HEK293 (cell line): Measurements from ENCODE around the gene INSYN2B.

ENCODE experiments used
- CTCF ChIA-PET: fragments of 350-600 bp; formaldehyde crosslinking; extraction: SDS; loops from one replicate; lab custom pipeline; 2021; ENCODE audit warnings: antibody characterized with exemption; lab: Yijun Ruan, JAX
- POLR2A ChIA-PET: fragments of 300-600 bp; formaldehyde crosslinking; extraction: SDS; loops from one replicate; lab custom pipeline; 2020; ENCODE audit warnings: antibody characterized with exemption, inconsistent platforms; lab: Yijun Ruan, JAX
- H3K27ac ChIP-seq: fragments of 200-500 bp; sonication (Bioruptor generic); 2 replicates; pipeline ENCODE4 v1.5.1; 2014; ENCODE audit warnings: low read depth, low read length, control low read depth, inconsistent platforms; ENCODE audit errors: extremely low read depth
- H3K36me3 ChIP-seq, 2 experiments: fragments of 200-500 bp in 1 of 2; sonication (Bioruptor generic) in 1 of 2; 1 replicate in 1 of 2; 2 replicates in 1 of 2; pipeline ENCODE4 v1.5.1; 2014 to 2017; ENCODE audit warnings: inconsistent platforms in 2 of 2, low read length in 2 of 2; ENCODE audit not compliant: control insufficient read depth in 2 of 2, insufficient read depth in 1 of 2
- H3K4me1 ChIP-seq: fragments of 200-500 bp; sonication (Bioruptor generic); 2 replicates; pipeline ENCODE4 v1.5.1; 2014; ENCODE audit warnings: mild to moderate bottlenecking, low read length, inconsistent platforms; ENCODE audit not compliant: control insufficient read depth, insufficient read depth
- H3K4me3 ChIP-seq: 2 replicates; pipeline ENCODE4 v1.5.1; 2011; ENCODE audit warnings: low read depth, mild to moderate bottlenecking, control low read depth, low read length, moderate library complexity
- H3K9me3 ChIP-seq: fragments of 200-500 bp; sonication (Bioruptor generic); 2 replicates; pipeline ENCODE4 v1.5.1; 2014; ENCODE audit warnings: low read depth, low read length, inconsistent platforms; ENCODE audit not compliant: control insufficient read depth, insufficient read depth
- BCL11B ChIP-seq: fragments of 450-650 bp; formaldehyde crosslinking; IDR thresholded peaks from 2 replicates; pipeline ENCODE4 v1.5.1; 2016; ENCODE audit warnings: low read depth, missing biosample characterization, missing genetic modification characterization
- KLF16 ChIP-seq: fragments of 450-650 bp; formaldehyde crosslinking; IDR thresholded peaks from 2 replicates; pipeline ENCODE4 v1.5.1; 2017; ENCODE audit warnings: missing biosample characterization, missing genetic modification characterization
- PBX3 ChIP-seq: sonication (generic); formaldehyde crosslinking; IDR thresholded peaks from 2 replicates; pipeline ENCODE4 v1.8.1; 2022; ENCODE audit warnings: mild to moderate bottlenecking, moderate library complexity, missing genetic modification reagents
- PRDM1 ChIP-seq: fragments of 450-650 bp; formaldehyde crosslinking; IDR thresholded peaks from 2 replicates; pipeline ENCODE4; 2016; ENCODE audit warnings: missing biosample characterization, missing genetic modification characterization
- SP7 ChIP-seq: fragments of 450-650 bp; formaldehyde crosslinking; IDR thresholded peaks from 2 replicates; pipeline ENCODE4 v1.5.1; 2016; ENCODE audit warnings: missing biosample characterization, missing genetic modification characterization
- YY2 ChIP-seq: fragments of 450-650 bp; formaldehyde crosslinking; IDR thresholded peaks from 2 replicates; pipeline ENCODE4 v1.5.1; 2016; ENCODE audit warnings: missing biosample characterization, missing genetic modification characterization
- ZBTB49 ChIP-seq: fragments of 450-650 bp; formaldehyde crosslinking; IDR thresholded peaks from 2 replicates; pipeline ENCODE4 v1.5.1; 2016; ENCODE audit warnings: missing biosample characterization, missing genetic modification characterization, low read depth
- ZEB2 ChIP-seq: fragments of 450-650 bp; formaldehyde crosslinking; IDR thresholded peaks from 2 replicates; pipeline ENCODE4 v1.5.1; 2016; ENCODE audit warnings: missing biosample characterization, missing genetic modification characterization
- ZFHX2 ChIP-seq: fragments of 450-650 bp; formaldehyde crosslinking; conservative IDR thresholded peaks from 2 replicates; pipeline ENCODE4 v1.5.1; 2016; ENCODE audit warnings: missing biosample characterization, missing genetic modification characterization
- ZNF174 ChIP-seq: fragments of 450-650 bp; formaldehyde crosslinking; IDR thresholded peaks from 2 replicates; pipeline ENCODE4 v1.5.0; 2017; ENCODE audit warnings: missing biosample characterization, mild to moderate bottlenecking, missing genetic modification characterization
- ZNF202 ChIP-seq: fragments of 450-650 bp; formaldehyde crosslinking; IDR thresholded peaks from 2 replicates; pipeline ENCODE4 v1.5.1; 2016; ENCODE audit warnings: missing biosample characterization, missing genetic modification characterization, borderline replicate concordance
- ZNF37A ChIP-seq: fragments of 450-650 bp; IDR thresholded peaks from 2 replicates; pipeline ENCODE4 v1.5.1; 2018; ENCODE audit warnings: missing biosample characterization, missing genetic modification characterization
- ZNF391 ChIP-seq: fragments of 450-650 bp; formaldehyde crosslinking; IDR thresholded peaks from 2 replicates; pipeline ENCODE4 v1.5.1; 2016; ENCODE audit warnings: low read depth, missing biosample characterization, missing genetic modification characterization, borderline replicate concordance
- ZNF398 ChIP-seq: fragments of 450-650 bp; formaldehyde crosslinking; IDR thresholded peaks from 2 replicates; pipeline ENCODE4 v1.5.1; 2017; ENCODE audit warnings: missing biosample characterization, missing genetic modification characterization
- ZNF404 ChIP-seq: fragments of 450-650 bp; formaldehyde crosslinking; IDR thresholded peaks from 2 replicates; pipeline ENCODE4 v1.5.1; 2017; ENCODE audit warnings: missing biosample characterization, missing genetic modification characterization
- ZNF426 ChIP-seq: fragments of 450-650 bp; formaldehyde crosslinking; IDR thresholded peaks from 2 replicates; pipeline ENCODE4 v1.5.1; 2017; ENCODE audit warnings: missing biosample characterization, missing genetic modification characterization, mild to moderate bottlenecking, inconsistent platforms, moderate library complexity
- ZNF433 ChIP-seq: fragments of 450-650 bp; formaldehyde crosslinking; IDR thresholded peaks from 2 replicates; pipeline ENCODE4 v1.5.1; 2016; ENCODE audit warnings: missing biosample characterization, missing genetic modification characterization, low read depth
- ZNF664 ChIP-seq: fragments of 450-650 bp; formaldehyde crosslinking; IDR thresholded peaks from 2 replicates; pipeline ENCODE4 v1.5.1; 2016; ENCODE audit warnings: missing biosample characterization, missing genetic modification characterization
- ZSCAN18 ChIP-seq: fragments of 450-650 bp; formaldehyde crosslinking; IDR thresholded peaks from 2 replicates; pipeline ENCODE4 v1.5.1; 2016; ENCODE audit warnings: missing biosample characterization, missing genetic modification characterization
- TF ChIP-seq, protein P1 (sequence below): fragments of 450-650 bp; formaldehyde crosslinking; IDR thresholded peaks from 2 replicates; pipeline ENCODE4; 2016; ENCODE audit warnings: missing biosample characterization, missing genetic modification characterization

INSYN2B gene

DNA sequence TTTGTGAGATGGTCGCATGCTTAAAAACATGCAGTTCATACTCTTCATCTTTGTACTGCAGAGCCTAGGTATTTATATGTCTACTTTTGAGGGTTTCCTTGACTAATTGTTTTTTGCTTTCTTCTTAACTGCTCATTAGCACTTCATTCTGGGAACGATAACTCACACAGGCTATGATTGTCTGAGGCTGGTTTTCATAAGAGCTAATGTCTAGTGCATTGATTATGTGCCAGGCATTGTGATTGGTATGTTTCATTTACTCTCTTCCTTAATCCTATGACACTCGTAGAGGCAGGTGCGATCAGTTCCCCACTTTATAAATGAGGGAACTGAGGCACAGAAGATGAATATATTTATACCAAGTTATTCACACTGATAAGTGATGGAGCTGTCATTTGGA is 93.6 kb downstream of the INSYN2B start (continued):
- TF ChIP-seq ZSCAN18 (tag by site-specific recombination): no peak
- no peak for TF ChIP-seq ZNF664
- TF ChIP-seq PRDM1: no peak
- no peak for TF ChIP-seq ZNF391 (tag by site-specific recombination)
- no peak for TF ChIP-seq ZNF174 (tag by site-specific recombination)
- no peak for TF ChIP-seq ZNF426 (tag by site-specific recombination)
- no peak for TF ChIP-seq ZNF398 (tag by site-specific recombination)
- no peak for TF ChIP-seq SP7 (tag by site-specific recombination)
- no peak for TF ChIP-seq ZEB2 (tag by site-specific recombination)

GRCh38 chr5:169886033-169886432 is 94.3 kb downstream of the INSYN2B start:
- ChIA-PET POLR2A (no interaction called here), CTCF (interaction anchor here (1.6 kb wide), 1 partner anchor 94 kb away, joined by 3 read pairs; the partner anchor contains the start of gene INSYN2B)
- Histone ChIP-seq H3K36me3 (no peaks in the 10 kb centered on the region), H3K27ac (no peak overlapping the region), H3K4me1 (no peaks in the 10 kb centered on the region), H3K9me3 (no peaks in the 10 kb centered on the region), H3K4me3 (no peak overlapping the region)
- no peak for TF ChIP-seq ZNF202 (tag by site-specific recombination)
- no peak for TF ChIP-seq ZFHX2
- TF ChIP-seq YY2 (tag by site-specific recombination): no peak
- TF ChIP-seq ZNF404 (tag by site-specific recombination): no peak
- no peak for TF ChIP-seq ZNF37A (tag by site-specific recombination)
- no peak for TF ChIP-seq BCL11B (tag by site-specific recombination)
- TF ChIP-seq KLF16: no peak

- no peaks in the 10 kb centered on the region for H3K4me1 ChIP-seq
- ChIA-PET CTCF (interaction anchor here (1.3 kb wide), 1 partner anchor 98 kb away, joined by 3 read pairs; the partner anchor contains the start of gene INSYN2B), POLR2A (no interaction called here)
- no peaks in the 10 kb centered on the region for H3K9me3 ChIP-seq
- H3K36me3 ChIP-seq: no peaks in the 10 kb centered on the region
- no peak overlapping the region for H3K27ac ChIP-seq
- TF ChIP-seq ZBTB49 (no peak), ZNF433 (tag by site-specific recombination) (no peak), PBX3 (CRISPR knock-in tag) (no peak)
- TF ChIP-seq, protein P1, sequence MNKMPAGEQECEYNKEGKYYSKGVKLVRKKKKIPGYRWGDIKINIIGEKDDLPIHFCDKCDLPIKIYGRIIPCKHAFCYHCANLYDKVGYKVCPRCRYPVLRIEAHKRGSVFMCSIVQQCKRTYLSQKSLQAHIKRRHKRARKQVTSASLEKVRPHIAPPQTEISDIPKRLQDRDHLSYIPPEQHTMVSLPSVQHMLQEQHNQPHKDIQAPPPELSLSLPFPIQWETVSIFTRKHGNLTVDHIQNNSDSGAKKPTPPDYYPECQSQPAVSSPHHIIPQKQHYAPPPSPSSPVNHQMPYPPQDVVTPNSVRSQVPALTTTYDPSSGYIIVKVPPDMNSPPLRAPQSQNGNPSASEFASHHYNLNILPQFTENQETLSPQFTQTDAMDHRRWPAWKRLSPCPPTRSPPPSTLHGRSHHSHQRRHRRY (tag by site-specific recombination): no peak
- no peak overlapping the region for H3K4me3 ChIP-seq
Observed at GRCh38 chr5:169881702-169882303, 98.5 kb downstream of the INSYN2B start.
